ENCODE data around the gene NCS1.

GRCh38 chr9:130260816-130261765 is 88.9 kb downstream of the NCS1 start:
- TF ChIP-seq, protein P1, sequence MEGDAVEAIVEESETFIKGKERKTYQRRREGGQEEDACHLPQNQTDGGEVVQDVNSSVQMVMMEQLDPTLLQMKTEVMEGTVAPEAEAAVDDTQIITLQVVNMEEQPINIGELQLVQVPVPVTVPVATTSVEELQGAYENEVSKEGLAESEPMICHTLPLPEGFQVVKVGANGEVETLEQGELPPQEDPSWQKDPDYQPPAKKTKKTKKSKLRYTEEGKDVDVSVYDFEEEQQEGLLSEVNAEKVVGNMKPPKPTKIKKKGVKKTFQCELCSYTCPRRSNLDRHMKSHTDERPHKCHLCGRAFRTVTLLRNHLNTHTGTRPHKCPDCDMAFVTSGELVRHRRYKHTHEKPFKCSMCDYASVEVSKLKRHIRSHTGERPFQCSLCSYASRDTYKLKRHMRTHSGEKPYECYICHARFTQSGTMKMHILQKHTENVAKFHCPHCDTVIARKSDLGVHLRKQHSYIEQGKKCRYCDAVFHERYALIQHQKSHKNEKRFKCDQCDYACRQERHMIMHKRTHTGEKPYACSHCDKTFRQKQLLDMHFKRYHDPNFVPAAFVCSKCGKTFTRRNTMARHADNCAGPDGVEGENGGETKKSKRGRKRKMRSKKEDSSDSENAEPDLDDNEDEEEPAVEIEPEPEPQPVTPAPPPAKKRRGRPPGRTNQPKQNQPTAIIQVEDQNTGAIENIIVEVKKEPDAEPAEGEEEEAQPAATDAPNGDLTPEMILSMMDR (conservative IDR thresholded peaks at IDR 0.05 in 1 of 2, IDR thresholded peaks at IDR 0.05 in 1 of 2; ENCODE audit: low read depth in 1 of 2, low read length in 2 of 2) = no peak
- no peak for TF ChIP-seq EZH2 (IDR thresholded peaks at IDR 0.05; ENCODE audit: low read length, missing control alignments)

Data from fibroblast of lung (primary cell).